Measurements from ENCODE around the gene STAB2.

- no peak for TF ChIP-seq RAD21 (IDR thresholded peaks at IDR 0.05; ENCODE audit: low read length)
- no peak for TF ChIP-seq USF2 (IDR thresholded peaks at IDR 0.05; ENCODE audit: borderline replicate concordance, low read depth, low read length)
- TF ChIP-seq MAX (IDR thresholded peaks at IDR 0.05; ENCODE audit: low read depth), result no peak
- no peak for TF ChIP-seq FOXJ3 (CRISPR knock-in tag; IDR thresholded peaks at IDR 0.05)
- TF ChIP-seq, protein P1, sequence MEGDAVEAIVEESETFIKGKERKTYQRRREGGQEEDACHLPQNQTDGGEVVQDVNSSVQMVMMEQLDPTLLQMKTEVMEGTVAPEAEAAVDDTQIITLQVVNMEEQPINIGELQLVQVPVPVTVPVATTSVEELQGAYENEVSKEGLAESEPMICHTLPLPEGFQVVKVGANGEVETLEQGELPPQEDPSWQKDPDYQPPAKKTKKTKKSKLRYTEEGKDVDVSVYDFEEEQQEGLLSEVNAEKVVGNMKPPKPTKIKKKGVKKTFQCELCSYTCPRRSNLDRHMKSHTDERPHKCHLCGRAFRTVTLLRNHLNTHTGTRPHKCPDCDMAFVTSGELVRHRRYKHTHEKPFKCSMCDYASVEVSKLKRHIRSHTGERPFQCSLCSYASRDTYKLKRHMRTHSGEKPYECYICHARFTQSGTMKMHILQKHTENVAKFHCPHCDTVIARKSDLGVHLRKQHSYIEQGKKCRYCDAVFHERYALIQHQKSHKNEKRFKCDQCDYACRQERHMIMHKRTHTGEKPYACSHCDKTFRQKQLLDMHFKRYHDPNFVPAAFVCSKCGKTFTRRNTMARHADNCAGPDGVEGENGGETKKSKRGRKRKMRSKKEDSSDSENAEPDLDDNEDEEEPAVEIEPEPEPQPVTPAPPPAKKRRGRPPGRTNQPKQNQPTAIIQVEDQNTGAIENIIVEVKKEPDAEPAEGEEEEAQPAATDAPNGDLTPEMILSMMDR (IDR thresholded peaks at IDR 0.05), result no peak
Measured at GRCh38 chr12:103556890-103557627, 30.0 kb upstream of the STAB2 start.

All from SK-N-SH (cell line).